HEK293T (cell line): ENCODE data around the gene CCDC97.

Experiments
- CTCF ChIA-PET: fragments of 350-600 bp; formaldehyde crosslinking; extraction: SDS; loops from one replicate; lab custom pipeline; 2021; ENCODE audit warnings: antibody characterized with exemption, inconsistent platforms; lab: Yijun Ruan, JAX
- POLR2A ChIA-PET: fragments of 350-600 bp; formaldehyde crosslinking; extraction: SDS; loops from one replicate; lab custom pipeline; 2020; ENCODE audit warnings: antibody characterized with exemption, inconsistent platforms; lab: Yijun Ruan, JAX
- DNase-seq: peaks from one replicate; pipeline ENCODE4 v3.0.0; 2012; ENCODE audit warnings: mixed read lengths; ENCODE audit errors: extremely low spot score
- ARNT ChIP-seq: fragments of 450-650 bp; IDR thresholded peaks from 2 replicates; pipeline ENCODE4 v1.6.1; 2017; ENCODE audit warnings: mild to moderate bottlenecking
- BHLHE40 ChIP-seq: fragments of 450-650 bp; IDR thresholded peaks from 2 replicates; pipeline ENCODE4 v1.6.1; 2016; ENCODE audit warnings: mild to moderate bottlenecking, moderate library complexity, borderline replicate concordance
- CTBP1 ChIP-seq: fragments of 450-650 bp; IDR thresholded peaks from 2 replicates; pipeline ENCODE4 v1.6.1; 2016; ENCODE audit warnings: borderline replicate concordance
- ELF4 ChIP-seq: fragments of 450-650 bp; IDR thresholded peaks from 2 replicates; pipeline ENCODE4 v1.6.1; 2017; ENCODE audit warnings: antibody characterized with exemption
- FOXA1 ChIP-seq: fragments of 450-650 bp; IDR thresholded peaks from 2 replicates; pipeline ENCODE4 v1.6.1; 2016; ENCODE audit warnings: mild to moderate bottlenecking
- FOXK2 ChIP-seq: fragments of 450-650 bp; IDR thresholded peaks from 2 replicates; pipeline ENCODE4 v1.6.1; 2016; ENCODE audit warnings: mild to moderate bottlenecking
- FOXM1 ChIP-seq: fragments of 450-650 bp; IDR thresholded peaks from 2 replicates; pipeline ENCODE4 v1.6.1; 2017; ENCODE audit warnings: mild to moderate bottlenecking, borderline replicate concordance
- HDGF ChIP-seq: fragments of 450-650 bp; IDR thresholded peaks from 2 replicates; pipeline ENCODE4 v1.6.1; 2017; ENCODE audit warnings: antibody characterized with exemption, borderline replicate concordance
- L3MBTL2 ChIP-seq: fragments of 450-650 bp; conservative IDR thresholded peaks from 2 replicates; pipeline ENCODE4 v1.6.1; 2016; ENCODE audit warnings: mild to moderate bottlenecking
- LEF1 ChIP-seq: fragments of 450-650 bp; IDR thresholded peaks from 2 replicates; pipeline ENCODE4 v1.6.1; 2017; ENCODE audit warnings: mild to moderate bottlenecking, borderline replicate concordance
- NFRKB ChIP-seq: fragments of 450-650 bp; IDR thresholded peaks from 2 replicates; pipeline ENCODE4 v1.6.1; 2016; ENCODE audit warnings: mild to moderate bottlenecking, moderate library complexity
- SP1 ChIP-seq: fragments of 450-650 bp; IDR thresholded peaks from 2 replicates; pipeline ENCODE4 v1.6.1; 2017
- SUZ12 ChIP-seq: fragments of 450-650 bp; IDR thresholded peaks from 2 replicates; pipeline ENCODE4 v1.6.1; 2016; ENCODE audit warnings: mild to moderate bottlenecking
- TARDBP ChIP-seq: fragments of 450-650 bp; IDR thresholded peaks from 2 replicates; pipeline ENCODE4 v1.6.1; 2016
- TF ChIP-seq, protein P1 (sequence below): fragments of 450-650 bp; IDR thresholded peaks from 2 replicates; pipeline ENCODE4 v1.6.1; 2016

Gene CCDC97

DNA sequence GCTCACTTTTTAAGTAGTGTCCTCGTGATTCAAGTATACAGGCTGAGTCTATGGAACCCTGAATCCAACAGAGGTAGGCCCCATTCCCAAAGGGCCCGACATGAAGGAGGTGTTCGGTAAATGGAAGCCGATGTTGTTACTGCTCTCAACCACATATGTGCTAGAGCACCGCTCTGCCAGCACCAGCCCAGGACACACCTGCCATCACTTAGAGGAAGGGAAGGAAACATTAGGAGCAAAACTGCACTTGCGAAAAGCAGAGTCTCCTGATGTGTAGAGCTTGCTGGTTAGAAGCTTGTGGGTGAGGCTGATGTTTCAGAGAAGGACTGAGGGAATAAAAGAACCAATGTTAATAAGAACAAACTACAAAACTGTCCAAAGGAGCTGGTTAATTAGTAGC, 9.4 kb upstream of the CCDC97 start:
- CTCF ChIA-PET, result no interaction called here
- POLR2A ChIA-PET, result interaction anchor here (0.9 kb wide), 1 partner anchor 37 kb away, joined by 3 read pairs; no protein-coding TSS in a partner anchor
- no peak for TF ChIP-seq FOXK2
- no peak for TF ChIP-seq TARDBP
- TF ChIP-seq FOXA1, result no peak
- TF ChIP-seq ARNT, result no peak
- no peak for TF ChIP-seq SUZ12
- TF ChIP-seq FOXM1, result no peak
- TF ChIP-seq SP1, result no peak
- no peak for TF ChIP-seq L3MBTL2
- no peak for TF ChIP-seq CTBP1
- TF ChIP-seq NFRKB, result no peak
- TF ChIP-seq BHLHE40, result no peak
- no peak for TF ChIP-seq ELF4
- no peak for DNase-seq

DNA sequence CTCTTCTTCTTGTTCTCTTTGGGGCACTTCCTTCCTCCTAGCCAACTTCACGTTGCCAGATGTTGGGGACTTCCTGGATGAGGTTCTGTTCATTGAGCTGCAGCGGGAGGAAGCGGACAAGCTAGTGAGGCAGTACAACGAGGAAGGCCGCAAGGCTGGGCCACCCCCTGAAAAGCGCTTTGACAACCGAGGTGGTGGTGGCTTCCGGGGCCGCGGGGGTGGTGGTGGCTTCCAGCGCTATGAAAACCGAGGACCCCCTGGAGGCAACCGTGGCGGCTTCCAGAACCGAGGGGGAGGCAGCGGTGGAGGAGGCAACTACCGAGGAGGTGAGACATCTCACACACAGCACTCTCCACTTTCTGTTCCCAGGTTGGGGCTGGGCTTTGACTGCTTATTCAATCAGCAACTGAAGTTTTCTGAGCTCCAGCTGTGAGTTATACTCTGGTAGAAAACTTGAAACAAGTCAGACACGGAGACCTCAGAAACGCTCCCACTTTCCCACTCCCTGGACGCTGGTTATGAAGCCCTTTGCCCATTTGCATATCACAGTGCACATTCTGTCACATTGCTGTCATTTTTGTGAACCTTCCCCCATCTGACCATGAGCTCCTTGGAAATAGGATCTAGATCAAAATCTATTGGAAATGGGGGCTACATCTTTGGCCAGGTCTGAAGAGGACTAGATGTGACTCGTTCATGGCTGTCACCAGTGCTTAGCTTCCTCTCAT, 7.2 kb upstream of the CCDC97 start:
- ChIA-PET CTCF (no interaction called here), POLR2A (interaction anchor here (0.8 kb wide), 1 partner anchor 39 kb away, joined by 3 read pairs; the partner anchor contains the start of gene HNRNPUL1)
- no peak for TF ChIP-seq TARDBP
- TF ChIP-seq FOXM1, result no peak
- TF ChIP-seq ARNT, result no peak
- no peak for TF ChIP-seq FOXA1
- TF ChIP-seq HDGF, result no peak
- no peak for DNase-seq

DNA sequence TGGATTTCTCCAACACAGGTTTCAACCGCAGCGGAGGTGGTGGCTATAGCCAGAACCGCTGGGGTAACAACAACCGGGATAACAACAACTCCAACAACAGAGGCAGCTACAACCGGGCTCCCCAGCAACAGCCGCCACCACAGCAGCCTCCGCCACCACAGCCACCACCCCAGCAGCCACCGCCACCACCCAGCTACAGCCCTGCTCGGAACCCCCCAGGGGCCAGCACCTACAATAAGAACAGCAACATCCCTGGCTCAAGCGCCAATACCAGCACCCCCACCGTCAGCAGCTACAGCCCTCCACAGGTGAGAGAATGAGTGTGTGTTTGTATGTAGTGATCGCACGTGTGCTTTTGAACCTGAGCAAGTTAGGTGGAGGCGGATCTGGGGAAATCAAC, 6.0 kb upstream of the CCDC97 start:
- TF ChIP-seq, protein P1, sequence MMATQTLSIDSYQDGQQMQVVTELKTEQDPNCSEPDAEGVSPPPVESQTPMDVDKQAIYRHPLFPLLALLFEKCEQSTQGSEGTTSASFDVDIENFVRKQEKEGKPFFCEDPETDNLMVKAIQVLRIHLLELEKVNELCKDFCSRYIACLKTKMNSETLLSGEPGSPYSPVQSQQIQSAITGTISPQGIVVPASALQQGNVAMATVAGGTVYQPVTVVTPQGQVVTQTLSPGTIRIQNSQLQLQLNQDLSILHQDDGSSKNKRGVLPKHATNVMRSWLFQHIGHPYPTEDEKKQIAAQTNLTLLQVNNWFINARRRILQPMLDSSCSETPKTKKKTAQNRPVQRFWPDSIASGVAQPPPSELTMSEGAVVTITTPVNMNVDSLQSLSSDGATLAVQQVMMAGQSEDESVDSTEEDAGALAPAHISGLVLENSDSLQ, result no peak
- TF ChIP-seq FOXK2 (no peak), SUZ12 (no peak), LEF1 (no peak), NFRKB (no peak), ELF4 (no peak), TARDBP (no peak), BHLHE40 (no peak), HDGF (no peak), FOXA1 (no peak)
- DNase-seq, result no peak
- ChIA-PET CTCF (no interaction called here), POLR2A (no interaction called here)

DNA sequence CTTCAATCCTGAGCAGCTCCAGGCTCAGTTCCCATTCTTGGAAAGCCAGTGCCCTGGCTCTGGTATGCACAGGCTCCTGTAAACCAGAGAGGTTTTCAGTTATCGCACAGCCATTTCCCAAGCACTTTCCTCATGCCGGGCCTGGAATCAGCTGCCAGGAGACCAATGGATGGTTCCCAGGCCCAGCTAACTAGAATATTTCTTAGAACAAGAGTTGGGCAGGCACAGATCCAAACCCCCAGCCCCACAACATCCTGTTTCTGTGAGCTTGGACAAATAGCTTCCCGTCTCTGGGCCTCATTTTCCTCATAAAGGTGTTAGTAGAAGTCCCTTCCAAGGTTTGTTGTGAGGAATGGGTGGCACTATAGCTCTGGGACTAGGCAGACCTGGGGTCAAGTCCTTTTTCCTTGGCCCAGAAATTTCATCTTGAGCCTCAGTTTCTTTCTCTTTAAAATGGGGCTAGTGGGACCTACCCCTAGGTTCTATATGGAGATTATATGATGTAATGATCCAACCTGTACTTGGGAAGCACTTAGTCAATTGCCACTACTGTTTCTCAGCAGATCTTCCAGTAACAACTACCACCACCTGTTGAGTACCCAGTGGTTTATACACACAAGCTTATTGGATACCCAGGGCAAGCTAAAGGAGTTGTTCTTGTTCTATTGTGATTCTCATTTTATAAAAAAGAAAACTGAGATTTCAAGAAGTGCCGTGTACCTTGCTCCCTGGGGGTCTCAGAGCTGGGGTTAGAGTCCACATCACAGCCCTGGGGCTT, 5.1 kb upstream of the CCDC97 start:
- TF ChIP-seq FOXA1, result no peak
- CTCF ChIA-PET, result interaction anchor here (0.6 to 1.0 kb wide), 2 partner anchors 42 to 530 kb away, joined by 3 read pairs; no protein-coding TSS in a partner anchor
- POLR2A ChIA-PET, result interaction anchor here (1.2 to 1.3 kb wide), 2 partner anchors 39 to 41 kb away, joined by 4 to 6 read pairs; partner anchors contain the start of gene HNRNPUL1
- no peak for DNase-seq

DNA sequence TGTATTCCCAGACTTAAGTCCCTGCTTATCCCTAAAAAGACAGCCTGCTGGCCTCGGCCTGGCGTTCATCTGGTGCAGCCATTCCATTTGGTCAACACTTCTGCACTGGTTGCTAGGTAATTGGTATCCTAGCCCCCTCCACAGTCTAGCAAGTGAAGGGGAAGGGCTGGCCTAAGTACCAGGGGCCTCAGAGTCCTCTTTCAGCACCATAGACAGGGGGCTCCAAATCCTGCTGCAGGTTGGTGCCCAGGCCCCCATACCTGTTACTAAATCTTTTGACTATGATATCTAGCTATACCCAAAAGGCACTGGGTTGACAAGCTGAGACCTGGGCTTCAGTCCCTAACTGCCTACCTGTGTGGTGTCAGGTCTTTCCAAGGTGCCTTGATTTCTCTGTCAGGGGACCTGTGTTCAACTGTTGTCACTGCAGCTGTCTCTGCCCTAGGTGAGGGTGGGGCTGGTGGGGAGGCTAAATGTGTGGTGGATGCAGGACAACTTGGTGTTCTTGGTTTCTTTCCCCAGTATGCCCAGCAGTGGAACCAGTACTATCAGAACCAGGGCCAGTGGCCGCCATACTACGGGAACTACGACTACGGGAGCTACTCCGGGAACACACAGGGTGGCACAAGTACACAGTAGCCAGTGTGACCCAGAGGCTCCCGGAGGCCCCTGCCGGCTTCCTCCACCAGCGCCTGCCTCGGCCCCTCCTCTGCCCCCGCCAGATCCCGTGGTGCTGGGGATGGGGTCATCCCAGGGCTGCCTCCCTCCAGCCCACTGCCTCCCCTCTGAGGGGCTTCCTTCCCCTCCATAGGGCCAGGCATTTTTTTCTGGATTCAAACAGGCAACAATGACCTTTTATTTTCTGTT, 3.8 kb upstream of the CCDC97 start:
- DNase-seq, result no peak
- ChIA-PET POLR2A (interaction anchor here (1.2 kb wide), 1 partner anchor 40 kb away, joined by 4 read pairs; no protein-coding TSS in a partner anchor), CTCF (no interaction called here)
- TF ChIP-seq SUZ12 (no peak), TARDBP (no peak), FOXK2 (no peak)

DNA sequence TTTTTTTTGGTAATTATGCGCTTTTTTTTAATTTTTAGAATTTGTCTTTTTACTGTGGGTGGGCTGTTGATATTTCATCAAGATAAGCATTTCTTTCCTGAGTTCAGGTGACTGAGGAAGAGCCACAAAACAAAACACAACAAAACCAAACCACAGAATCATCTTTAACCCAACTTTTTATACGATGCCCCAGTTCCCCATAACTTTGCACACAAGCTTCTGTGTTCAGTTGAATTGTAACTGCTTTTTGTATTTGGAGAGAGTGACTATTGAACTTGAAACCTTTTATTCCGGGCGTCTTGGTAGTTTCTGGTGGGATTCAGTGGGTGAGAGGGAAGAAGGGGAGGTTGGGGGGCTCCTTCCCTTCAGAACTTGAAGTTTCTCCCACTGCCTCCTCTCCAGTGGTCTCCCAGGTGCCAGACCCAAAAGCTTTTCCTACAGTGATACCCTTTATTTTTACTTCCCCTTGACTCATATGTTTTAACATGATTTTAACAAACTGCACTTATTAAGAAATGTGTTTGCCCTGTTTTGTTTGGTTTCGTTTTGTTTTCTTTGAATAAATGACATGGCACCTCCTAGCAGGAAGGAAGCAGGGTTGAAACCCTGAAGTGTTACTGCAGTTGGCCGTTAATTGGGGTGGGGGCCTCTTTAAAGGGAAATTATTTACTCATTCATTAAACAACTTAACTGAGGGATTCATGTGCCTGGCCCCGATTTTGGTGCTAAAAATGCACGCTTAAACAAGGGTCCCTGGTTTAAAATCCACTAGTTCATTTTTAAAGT, 2.7 kb upstream of the CCDC97 start:
- TF ChIP-seq TARDBP (no peak), FOXA1 (no peak), ELF4 (no peak)
- POLR2A ChIA-PET, result interaction anchor here (0.9 kb wide), 1 partner anchor 133 kb away, joined by 3 read pairs; the partner anchor contains the start of gene DMAC2
- no peak for DNase-seq
- CTCF ChIA-PET, result no interaction called here

DNA sequence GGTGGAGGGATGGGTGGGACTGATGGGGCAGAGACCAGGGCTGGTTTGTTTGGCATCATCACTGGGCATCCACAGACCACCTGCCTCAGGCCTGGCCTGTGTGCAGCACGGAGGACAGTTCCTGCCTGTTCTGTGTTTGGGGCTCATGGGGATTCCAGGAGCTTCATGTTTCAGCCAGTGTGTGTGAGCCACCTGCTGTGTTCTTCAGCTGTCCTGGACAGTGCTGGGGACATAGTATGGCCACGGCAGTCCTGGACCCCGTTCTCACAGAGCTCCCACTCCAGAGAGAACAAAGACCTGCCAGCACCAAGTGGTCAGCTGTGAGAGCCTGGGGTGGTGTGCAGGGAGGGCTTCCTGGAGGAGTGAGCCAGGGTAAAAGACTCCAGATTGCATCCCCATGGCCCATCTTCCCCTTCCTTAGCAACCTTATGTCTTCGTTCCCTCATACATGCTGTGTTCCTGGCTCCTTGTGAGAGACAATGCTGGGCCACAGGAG, 2.0 kb upstream of the CCDC97 start:
- ChIA-PET POLR2A (interaction anchor here (0.9 to 1.6 kb wide), 4 partner anchors 43 to 132 kb away, joined by 3 to 6 read pairs (median 4); partner anchors contain the start of genes DMAC2 and HNRNPUL1), CTCF (interaction anchor here (0.6 to 1.4 kb wide), 4 partner anchors 15 to 255 kb away, joined by 3 read pairs; no protein-coding TSS in a partner anchor)
- DNase-seq, result no peak
- no peak for TF ChIP-seq FOXM1
- TF ChIP-seq CTBP1, result no peak
